HG03442 (cell line): Measurements from ENCODE around the gene KLHDC7B.
"Not testable (repeated sequence)": the region's sequence is repeated elsewhere in the genome, so short reads cannot be mapped to it uniquely, and the experiment has no call there.

Experiments
- ATAC-seq: cut with Tn5 transposase; IDR thresholded peaks from one replicate; pipeline ENCODE4 v1.9.1; 2021; ENCODE audit warnings: mild to moderate bottlenecking, moderate library complexity; ENCODE audit not compliant: unreplicated experiment

KLHDC7B gene

DNA sequence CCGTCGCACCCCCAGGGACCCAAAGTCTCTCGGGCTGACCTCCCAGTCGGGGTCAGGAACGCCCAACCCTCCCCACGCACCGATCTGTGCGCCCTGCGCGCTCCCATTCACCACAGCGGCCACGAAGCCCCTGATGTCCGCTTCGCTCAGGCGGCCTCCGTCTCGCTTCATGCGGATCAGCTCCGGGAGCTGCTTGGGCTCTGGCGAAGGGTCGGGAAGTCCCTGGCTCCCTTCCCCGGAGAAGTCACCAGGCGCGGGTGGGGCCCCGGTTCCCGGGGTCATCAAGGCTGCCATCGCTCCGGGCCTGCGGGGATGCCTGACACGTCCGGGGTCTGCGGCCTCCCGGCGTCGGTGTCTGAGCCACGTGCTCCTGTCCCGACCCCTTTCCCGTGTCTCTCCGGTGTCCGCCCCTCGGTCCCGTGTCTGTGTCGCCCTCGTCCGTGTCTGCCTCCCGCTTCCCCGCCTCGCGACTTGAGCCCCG lies 16.2 kb upstream of the KLHDC7B start:
- no peak for ATAC-seq

- ATAC-seq, result peak; percentile 19
These were observed 15.7 kb upstream of the KLHDC7B start, which contains the start of gene TYMP for GRCh38 chr22:50529897-50530579. Gene TYMP (minus strand): TSS chr22:50530012. CDS start chr22:50529709, 303 bp downstream.

DNA sequence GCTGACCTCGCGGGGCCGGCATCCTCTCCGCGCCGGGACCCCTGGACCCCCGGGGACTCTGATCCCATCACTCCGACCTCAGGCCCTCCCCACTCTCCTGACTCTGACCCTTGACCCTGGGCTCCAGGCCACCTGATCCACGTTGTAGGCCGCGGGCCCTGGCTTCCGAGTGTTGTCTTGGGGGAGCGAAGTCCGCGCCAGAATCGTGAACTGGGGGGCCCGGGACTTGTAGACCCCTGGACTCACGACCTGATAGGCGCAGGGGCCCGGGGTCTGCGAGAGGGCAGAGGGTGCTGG lies 15.2 kb upstream of the KLHDC7B start:
- ATAC-seq, result no peak

DNA sequence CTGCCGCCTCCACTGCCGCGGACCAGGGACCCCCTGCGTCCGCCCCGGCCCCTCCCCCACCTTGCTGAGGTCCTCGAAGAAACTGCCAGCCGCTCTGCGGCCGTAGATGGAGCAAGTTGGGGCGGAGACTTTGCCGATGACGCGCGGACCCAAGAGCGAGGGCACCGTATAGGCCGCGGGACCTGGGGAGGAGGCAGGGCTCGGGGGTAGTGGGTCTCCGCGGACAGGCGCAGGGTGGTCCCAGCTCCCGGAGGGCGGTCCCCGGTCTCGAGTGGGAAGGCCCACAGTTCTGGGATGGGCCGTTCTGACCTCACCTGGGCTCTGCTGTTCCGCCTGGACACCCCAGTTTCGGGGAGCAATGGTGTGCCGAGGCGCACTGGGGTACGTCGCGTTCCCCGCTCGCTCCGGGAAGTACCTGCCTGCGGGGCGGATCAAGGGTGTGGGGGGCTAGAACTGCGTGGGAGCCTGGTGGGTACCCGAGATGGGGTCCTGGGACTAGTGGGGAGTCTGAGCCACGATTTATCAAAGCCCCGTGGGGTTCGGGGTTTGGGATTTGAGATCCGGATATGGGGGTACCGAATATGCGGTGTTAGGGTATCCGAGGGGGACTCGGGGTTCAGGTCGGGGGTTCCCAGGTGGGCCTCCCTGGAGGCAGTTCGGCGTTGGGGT lies 14.7 kb upstream of the KLHDC7B start:
- no peak for ATAC-seq

- no peak for ATAC-seq
These were observed 14.1 kb upstream of the KLHDC7B start for GRCh38 chr22:50531546-50531961.

GRCh38 chr22:50531962-50532674 lies 13.6 kb upstream of the KLHDC7B start:
- ATAC-seq, result no peak

DNA sequence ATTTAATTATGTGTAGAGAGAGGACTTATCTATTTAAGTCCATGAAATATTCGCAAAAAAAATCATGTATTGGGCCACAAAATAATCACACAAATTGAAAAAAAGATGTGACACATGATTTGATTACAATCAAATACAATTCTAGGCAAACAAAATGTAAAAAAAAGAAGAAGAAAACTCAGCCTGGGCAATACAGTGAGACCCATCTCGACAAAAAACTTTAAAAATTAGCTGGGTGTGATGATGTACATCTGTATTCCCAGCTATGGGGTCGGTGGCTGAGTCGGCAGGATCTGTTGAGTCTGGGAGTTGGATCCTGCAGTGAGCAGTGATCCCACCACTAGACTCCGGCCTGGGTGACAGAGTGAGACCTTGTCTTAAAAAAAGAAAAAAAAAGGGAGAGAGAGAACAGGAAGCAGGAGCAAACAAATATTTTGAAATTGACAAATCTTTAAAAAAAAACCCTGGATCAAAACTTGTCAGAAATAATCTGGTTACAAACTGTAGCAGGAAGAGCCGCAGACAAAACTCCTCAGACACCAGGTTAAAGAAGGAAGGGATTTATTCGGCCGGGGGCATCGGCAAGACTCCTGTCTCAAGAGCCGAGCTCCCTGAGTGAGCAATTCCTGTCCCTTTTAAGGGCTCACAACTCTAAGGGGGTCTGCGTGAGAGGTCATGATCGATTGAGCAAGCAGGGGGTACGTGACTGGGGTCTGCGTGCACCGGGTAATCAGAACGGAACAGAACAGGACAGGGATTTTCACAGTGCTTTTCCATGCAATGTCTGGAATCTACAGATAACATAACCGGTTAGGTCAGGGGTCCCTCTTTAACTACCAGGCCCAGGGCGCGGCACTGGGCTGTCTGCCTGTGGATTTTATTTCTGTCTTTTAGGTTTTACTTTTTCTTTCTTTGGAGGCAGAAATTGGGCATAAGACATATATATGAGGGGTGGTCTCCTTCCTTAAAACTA lies 12.6 kb upstream of the KLHDC7B start:
- ATAC-seq, result no peak

GRCh38 chr22:50533856-50534711 lies 11.6 kb upstream of the KLHDC7B start:
- ATAC-seq, result not testable (repeated sequence)

- ATAC-seq, result no peak
These were observed 10.6 kb upstream of the KLHDC7B start for GRCh38 chr22:50535113-50535512.

- no peak for ATAC-seq
These were observed 9.5 kb upstream of the KLHDC7B start for GRCh38 chr22:50536226-50536625.

DNA sequence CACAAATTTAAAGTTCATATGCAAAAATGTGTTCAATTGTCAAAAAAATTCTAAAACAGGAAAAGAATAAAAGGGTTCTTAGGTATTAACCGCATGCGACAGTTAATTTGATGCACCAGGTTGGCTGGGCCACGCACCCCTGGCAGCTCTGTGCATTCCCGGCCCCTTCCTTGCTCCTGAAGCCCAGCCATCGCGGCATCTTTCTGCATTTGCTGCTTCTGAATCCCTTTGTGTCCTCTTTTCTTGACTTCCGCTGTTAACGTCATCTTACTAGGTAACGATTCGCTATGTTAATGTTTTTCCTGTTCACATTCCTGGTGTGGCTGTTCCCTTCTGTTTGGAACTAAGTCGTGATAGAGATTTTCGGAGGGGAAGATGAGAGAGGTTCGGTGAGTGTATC lies 7.9 kb upstream of the KLHDC7B start:
- no peak for ATAC-seq

DNA sequence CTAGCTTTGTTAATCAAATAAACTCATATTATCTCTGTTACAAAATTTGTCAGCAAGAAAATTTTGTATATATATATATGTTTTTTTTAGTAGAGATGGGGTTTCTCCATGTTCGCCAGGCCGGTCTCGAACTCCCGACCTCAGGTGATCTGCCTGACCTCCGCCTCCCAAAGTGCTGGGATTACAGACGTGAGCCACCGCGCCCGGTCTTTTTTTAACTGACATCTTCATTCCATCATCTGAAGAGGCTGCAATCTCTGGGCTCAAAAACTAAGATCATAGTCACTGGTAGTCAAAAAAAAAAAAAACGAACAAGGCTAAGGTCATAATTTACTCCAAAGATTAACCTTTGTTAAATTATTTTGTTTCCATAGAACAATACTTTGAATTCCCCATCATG lies 5.3 kb upstream of the KLHDC7B start:
- no peak for ATAC-seq

DNA sequence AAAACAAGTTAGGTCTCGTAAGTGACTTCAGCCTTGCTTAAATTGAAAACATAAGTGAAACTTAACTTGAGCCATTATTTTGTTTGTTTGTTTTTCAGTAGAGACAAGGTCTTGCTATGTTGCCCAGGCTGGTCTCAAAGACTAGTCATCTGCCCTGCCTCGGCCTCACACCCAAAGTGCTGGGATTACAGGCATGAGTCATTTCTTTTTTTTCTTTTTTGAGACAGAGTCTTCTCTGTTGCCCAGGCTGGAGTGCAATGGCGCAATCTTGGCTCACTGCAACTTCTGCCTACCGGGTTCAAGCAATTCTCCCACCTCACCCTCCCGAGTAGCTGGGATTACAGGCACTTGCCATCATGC lies 4.1 kb upstream of the KLHDC7B start:
- ATAC-seq, result not testable (repeated sequence)

DNA sequence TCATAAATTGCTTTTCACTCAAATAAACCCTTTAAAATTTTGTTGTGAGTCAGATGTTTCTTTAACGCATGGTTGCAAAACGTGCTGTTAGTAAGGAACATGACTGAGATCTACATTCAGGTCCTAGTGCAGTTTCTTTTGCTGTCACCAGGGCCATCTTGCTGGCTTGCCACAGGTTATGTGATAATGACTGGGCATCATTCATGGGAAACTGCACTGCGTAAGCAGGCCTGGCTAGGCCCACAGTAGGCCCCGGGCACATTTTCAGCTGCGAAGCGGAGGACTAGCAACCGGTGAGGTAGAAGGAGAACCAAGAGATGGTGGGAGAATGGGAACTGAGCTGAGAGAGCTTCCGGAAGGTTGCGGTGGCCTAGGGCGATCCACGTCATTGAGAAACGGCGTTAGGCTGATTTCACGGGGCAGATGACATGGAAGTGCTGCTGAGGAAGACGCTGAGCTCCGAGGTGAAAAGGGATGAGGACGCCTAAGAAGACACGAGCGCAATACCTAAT lies 3.2 kb upstream of the KLHDC7B start:
- ATAC-seq, result peak; percentile 29

DNA sequence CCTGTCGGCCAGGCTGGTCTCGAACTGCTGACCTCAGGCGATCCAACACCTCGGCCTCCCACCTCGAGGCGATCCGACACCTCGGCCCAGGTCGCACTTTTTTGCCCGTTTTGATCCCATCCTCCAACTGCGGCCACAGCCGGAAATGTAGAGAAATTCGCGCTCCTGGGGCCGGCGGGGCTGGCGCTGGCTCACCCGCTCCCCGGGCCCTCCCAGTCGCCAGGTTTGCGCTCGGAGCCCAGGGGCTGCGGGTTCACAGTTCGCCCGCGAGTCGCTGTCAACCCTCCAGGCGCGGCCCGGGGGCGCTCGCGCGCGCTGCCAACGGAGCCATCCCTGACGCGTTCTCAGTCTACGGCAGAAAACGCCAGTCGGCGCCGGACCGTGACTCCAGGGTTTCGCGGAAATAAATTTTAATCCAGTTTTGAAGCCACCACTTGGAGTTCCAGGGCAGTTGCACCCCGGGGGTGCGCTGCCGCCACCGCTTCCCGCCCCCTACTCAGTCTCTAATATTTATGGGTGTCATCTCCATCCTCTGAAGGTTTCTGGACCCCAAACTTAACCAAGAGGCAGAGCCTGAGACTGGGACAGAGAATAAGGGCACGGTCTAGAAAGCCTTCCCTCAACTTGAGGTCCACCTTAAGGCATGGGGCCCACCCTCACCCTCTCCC lies 1.5 kb upstream of the KLHDC7B start:
- ATAC-seq, result no peak

DNA sequence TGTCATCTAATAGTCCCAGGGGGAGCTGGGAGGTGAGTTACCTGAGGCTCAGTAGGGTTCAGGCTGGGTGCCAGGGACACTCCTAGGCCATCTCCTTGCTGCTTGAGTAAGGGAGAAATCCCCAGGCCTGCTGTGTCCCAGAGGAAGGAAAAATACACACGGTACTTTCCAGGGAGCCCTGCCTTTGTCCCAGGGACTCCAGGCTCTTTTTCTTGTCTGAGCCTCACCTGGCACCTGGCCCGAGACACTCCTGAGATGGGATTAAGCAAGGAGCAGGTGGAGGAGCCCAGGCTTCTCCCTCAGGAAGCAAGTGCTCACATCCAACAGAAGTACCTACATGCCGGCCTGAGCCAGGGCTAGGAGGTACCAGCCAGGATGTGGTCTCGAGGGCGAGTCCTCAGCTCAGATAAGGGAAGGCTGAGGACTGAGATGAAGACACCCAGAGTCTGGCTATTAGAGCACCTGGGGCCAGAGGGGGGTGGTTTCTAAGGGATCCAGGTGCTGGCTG lies 899 bp upstream of the KLHDC7B start:
- ATAC-seq, result no peak

DNA sequence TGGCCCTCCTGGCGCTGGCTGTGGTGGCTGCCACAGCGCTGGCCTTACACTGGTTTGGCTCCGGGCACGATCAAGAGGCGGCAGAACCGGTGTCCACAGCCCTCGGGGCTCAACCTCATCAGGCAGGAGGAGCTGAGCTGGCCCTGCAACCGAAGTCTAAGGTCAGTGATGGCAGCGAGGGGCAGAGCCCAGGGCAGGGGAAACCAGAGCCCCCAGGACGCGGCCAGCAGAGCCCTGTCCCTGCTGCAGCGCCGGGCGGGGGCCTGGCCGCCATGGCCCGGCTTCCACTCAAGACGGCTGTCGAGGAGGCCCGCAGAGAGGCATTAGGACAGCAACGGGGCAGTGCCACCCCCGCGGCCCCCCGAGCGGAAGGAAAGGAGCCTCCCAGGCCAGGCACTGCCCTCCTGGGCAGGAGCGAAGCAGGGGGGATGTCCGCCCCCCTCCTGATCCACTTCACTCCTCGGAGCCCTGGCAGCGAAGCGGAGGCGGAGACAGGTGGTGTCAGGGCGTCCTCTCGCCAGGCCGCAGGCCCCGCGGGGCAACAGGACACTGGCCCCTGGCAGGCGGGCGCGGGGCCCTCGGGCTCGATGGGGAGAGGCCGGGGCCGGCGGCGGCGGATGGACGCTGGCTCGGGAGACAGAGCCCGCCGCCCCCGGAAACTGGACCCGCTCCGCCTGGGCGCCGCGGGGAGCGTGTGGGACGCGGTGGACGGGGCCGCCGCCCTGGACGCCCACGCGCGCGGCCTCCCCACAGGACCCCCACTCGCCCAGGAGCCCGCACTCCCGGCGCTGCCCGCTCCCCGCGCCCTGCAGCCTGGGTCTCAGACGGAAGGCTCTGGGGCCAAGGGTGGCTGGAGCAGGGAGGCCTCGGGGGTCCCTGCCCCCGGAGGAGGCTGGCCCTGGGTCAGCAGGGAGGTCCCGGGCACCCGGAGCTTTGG lies 895 bp downstream of the KLHDC7B start:
- ATAC-seq, result no peak
